NCI-H2107 treated with DMSO at 0.1 percent for 48 hours (cell line): ENCODE results near the gene CILP2.

Experiments
- DNase-seq: peaks from one replicate; lab custom pipeline; 2025; ENCODE audit not compliant: unreplicated experiment; lab: John Stamatoyannopoulos, UW

Gene CILP2

DNA sequence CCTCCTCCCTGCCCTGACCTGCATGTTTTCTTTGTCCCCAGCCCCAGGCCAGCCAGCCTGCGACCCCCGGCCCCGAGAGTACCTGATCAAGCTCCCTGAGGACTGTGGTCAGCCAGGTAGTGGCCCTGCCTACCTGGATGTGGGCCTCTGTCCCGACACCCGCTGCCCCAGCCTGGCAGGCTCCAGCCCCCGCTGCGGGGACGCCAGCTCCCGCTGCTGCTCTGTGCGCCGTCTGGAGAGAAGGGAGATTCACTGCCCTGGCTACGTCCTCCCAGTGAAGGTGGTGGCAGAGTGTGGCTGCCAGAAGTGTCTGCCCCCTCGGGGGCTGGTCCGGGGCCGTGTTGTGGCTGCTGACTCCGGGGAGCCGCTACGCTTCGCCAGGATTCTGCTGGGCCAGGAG is 5.6 kb downstream of the CILP2 start:
- DNase-seq, result no peak

DNA sequence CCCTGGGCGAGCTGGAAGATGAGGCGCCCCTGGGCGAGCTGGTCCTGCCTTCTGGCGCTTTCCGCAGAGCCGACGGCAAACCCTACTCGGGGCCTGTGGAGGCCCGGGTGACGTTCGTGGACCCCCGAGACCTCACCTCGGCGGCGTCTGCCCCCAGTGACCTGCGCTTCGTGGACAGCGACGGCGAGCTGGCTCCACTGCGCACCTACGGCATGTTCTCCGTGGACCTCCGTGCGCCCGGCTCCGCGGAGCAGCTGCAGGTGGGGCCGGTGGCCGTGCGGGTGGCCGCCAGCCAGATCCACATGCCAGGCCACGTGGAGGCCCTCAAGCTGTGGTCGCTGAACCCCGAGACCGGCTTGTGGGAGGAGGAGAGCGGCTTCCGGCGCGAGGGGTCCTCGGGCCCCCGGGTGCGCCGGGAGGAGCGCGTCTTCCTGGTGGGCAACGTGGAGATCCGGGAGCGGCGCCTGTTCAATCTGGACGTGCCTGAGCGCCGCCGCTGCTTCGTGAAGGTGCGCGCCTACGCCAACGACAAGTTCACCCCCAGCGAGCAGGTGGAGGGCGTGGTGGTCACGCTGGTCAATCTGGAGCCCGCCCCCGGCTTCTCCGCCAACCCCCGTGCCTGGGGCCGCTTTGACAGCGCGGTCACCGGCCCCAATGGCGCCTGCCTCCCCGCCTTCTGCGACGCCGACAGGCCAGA is 6.3 kb downstream of the CILP2 start:
- DNase-seq, result no peak

DNA sequence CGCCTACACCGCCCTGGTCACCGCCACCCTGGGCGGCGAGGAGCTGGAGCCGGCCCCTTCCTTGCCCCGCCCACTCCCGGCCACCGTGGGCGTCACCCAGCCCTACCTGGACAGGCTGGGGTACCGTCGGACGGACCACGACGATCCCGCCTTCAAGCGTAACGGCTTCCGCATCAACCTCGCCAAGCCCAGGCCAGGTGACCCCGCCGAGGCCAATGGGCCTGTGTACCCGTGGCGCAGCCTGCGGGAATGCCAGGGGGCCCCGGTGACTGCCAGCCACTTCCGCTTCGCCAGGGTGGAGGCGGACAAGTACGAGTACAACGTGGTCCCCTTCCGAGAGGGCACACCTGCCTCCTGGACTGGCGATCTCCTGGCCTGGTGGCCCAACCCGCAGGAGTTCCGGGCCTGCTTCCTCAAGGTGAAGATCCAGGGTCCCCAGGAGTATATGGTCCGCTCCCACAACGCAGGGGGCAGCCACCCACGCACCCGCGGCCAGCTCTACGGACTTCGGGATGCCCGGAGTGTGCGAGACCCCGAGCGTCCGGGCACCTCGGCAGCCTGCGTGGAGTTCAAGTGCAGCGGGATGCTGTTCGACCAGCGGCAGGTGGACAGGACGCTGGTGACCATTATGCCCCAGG is 7.0 kb downstream of the CILP2 start:
- no peak for DNase-seq

DNA sequence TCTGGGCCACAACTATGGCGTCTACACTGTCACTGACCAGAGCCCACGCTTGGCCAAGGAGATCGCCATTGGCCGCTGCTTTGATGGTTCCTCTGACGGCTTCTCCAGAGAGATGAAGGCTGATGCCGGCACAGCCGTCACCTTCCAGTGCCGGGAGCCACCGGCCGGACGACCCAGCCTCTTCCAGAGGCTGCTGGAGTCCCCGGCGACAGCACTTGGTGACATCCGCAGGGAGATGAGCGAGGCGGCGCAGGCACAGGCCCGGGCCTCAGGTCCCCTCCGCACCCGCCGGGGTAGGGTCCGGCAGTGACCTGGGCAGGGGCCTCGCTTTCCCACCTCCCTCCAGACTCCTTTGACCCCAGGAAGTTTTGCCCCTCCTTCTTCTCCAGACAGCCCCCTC is 7.6 kb downstream of the CILP2 start:
- DNase-seq, result no peak

DNA sequence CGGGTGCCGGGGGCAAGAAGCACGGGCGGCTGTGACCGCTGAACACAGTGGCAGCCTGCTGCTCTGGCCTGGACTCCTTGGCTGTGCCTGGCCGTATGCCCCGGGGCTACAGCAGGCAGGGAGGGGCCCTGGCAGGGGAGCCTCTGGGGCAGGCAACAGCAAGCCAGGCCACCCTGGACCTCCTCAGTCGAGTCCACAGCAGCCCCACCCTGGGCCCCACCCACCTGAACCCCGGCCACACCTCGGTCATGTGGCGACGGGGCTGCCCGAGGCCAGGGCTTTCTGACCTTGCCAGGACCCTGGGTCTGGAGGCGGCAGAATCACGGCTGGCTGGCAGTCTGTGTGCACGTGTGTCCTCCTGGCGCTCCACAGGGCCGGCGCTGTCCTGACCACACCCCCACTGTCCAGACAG is 8.7 kb downstream of the CILP2 start:
- DNase-seq, result no peak

DNA sequence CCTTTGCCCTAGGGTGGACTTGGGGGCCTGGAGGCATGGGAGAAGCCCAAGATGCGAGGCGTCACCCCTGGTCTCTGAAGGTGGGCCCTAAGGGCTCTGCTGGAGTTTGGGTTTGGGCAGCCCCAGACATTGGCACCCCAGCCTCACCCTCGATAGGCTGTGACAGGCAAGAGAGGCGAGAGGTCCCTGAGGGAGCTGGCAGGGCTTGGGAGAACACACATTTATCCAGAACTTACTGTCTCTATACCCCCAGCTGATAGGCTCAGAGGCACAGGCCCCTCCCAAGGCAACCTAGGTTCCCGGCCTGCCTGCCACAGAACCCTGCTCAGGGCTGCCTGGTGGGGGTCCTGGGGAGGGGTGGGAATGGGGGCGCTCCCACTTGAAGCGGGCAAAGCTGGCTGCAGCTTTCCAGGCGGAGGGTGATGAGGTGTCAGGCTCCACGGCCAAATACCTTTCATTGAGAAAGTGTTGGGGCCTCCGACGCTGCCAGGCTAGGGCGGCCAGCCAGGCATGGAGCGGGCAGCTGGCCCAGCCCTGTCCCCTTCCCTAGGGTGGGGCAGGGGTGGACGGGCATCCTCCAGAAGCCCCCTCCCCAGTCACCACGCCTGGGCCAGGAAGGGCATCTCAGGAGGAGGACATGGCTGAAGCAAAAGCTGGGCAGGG is 9.7 kb downstream of the CILP2 start:
- DNase-seq, result no peak

- DNase-seq, result no peak
Observed at GRCh38 chr19:19548915-19549759, 11.1 kb downstream of the CILP2 start.

- no peak for DNase-seq
Observed at GRCh38 chr19:19549804-19550464, 11.9 kb downstream of the CILP2 start.

DNA sequence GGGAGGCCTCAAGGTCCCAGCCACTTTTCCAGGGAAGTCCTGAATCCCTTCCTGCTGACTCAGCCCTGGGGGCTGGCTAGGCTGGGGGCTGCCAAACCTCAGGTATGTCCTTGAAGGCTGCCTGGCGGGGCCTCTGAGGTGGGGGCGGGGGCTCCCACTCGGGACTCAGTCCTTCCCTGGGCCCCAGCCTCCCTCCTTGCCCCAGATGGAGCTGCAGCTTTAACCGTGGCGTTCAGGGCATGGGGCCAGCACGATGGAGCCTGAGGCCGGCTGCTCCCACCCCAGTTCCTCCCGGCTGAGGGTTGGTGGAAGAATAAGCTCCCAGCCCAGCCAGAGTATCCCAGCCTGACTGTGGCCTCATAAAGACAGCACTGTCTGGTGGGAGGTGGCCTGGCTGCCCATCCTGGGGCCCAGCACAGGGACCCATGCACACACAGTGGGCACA is 12.4 kb downstream of the CILP2 start:
- DNase-seq, result no peak

- DNase-seq, result no peak
Observed at GRCh38 chr19:19550972-19551852, 13.1 kb downstream of the CILP2 start.

GRCh38 chr19:19551853-19552192 is 13.8 kb downstream of the CILP2 start:
- DNase-seq, result no peak

- DNase-seq, result no peak
Observed at GRCh38 chr19:19552798-19553197, 14.7 kb downstream of the CILP2 start.

- no peak for DNase-seq
Observed at GRCh38 chr19:19553670-19554069, 15.6 kb downstream of the CILP2 start.

DNA sequence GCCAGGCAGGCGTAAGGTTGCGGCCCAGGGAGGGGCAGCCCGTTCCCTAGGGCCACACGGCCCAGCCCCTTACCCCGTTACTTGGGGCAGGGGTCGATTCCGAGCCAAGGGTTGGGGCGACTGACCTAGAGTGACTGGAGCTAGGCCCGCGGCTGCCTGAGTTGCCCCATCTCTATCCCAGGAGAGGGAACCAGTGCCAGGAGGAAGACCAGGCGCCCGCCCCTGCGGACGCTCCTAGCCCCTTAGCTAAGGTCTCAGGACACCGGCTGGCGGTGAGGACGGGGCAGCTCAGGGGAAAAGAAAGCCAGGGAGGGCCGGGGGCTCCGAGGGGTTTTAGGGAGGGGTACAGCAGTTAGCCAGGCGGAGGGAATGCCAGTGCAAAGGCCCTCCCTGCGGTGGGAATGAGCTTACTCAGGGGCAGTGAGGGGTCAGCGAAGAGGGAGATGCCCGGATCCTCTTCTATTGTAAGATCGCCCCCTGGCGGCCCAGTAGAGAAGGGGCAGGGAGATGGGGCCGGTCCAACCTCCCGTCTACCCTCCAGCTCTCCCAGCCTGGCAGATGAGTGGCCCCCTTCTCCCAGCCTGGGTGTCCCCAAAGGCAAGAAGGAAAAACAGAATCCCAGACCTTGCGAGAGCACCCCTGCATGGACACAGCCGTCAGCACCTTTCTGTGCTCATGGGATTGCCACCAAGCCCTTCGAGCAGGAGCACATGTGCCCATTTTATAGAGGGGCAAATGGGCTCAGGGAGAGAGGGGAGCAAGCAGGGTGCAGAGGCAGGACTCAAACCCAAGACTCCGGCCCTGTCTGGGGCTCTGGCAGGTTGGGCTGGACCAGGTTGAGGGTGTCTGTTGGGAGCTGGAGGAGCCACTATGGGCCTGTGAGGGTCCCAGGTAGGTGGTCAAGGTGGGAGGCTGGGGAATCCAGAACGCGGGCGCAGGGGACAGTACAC is 16.3 kb downstream of the CILP2 start:
- DNase-seq, result no peak

DNA sequence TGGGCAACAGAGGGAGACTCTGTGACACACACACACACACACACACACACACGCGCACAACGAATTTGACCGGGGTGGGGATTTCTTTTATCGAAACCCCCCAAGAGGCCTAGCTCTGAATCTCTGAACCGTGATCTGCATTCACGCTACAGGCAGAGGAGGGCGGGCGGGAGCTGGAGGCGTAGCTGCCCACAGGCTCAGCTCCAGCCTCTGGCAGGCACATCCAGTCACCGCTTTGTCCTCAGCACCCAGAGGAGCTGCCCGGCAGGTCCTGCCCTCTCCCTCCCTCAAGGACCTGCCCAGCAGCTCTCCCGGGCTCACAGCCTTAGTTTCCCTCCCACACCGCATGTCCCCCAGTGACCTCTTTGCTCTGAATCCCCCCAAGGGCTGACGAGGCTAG is 20.0 kb downstream of the CILP2 start:
- DNase-seq, result no peak

DNA sequence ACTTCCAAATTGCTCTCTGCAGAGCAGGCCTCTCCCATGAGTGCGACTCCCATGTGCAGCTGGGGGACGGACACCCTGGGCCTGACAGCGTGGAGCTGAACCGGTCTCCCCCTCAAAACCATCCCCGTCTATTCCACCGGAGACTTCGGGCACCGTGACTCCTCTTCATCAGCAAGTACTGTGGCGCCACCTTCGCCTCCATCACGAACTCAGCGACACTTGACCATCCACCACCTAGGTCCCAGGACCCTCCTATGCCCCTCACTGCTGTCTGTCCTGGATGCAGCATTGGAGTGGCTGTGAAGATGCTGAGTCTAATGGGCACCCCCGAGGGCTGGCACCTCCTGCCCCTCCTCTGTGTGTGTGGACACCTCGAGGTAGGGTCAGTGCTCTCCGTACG is 20.6 kb downstream of the CILP2 start:
- DNase-seq, result no peak

DNA sequence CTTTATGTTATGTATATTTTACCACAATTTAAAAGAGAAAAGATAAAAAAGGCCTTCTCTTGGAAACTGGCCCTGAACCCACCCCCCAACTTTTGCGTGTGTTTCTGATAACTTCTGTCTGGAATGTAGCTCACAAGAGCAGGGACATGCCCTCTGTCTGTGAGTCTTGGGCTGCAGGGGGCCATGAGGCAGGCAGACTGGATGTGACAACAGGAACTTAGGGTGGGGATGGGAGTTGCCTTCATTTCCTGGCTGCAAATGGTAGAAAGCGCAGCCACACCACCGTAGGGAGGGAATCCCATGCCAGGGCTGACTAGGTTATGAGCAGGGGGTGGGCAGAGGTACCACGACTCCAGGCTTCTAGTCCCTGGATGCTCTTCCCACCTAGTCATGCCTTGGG is 21.9 kb downstream of the CILP2 start:
- DNase-seq, result no peak

DNA sequence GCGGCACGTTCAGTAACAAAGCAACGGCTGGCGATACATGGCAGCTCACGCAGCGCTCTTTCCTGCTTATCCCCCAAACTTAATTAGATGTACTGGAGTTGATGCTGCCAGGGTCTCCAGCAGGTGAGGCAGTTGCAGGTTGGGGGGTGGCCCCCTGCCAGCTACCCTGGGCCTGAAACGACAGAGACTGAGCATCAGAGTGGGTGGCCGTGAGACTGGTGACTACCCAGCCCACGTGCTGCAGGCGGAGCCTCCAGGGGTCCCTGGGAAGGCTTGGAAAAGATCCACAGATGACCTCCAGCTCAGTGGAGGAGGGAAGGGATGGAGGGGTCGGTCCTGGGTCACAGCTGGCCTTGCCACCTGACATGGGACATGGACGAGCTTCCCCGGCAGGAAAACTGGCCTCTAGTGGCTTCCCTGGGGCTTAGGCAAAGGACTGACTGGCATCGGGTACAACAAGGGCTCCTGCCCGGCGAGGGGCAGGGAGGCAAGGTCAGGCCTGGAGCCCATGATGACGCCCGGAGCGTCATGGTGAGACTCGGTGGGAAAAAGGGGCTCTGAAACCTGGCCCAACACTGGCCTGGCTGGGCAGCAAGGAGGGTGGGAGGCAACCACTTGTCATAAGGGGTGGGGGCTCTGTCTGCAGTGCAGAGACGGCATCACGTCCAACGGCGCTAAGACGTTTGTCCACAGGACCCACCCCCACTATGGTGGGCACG is 24.0 kb downstream of the CILP2 start:
- no peak for DNase-seq
